GM15510 (cell line): ENCODE measurements around the gene EXOC3L4.

Source experiments
- POLR2A ChIP-seq: IDR thresholded peaks from 3 replicates; pipeline ENCODE4 v1.6.1; 2011; ENCODE audit warnings: borderline replicate concordance; ENCODE audit not compliant: insufficient read length; ENCODE audit errors: extremely low read depth

The EXOC3L4 gene

DNA sequence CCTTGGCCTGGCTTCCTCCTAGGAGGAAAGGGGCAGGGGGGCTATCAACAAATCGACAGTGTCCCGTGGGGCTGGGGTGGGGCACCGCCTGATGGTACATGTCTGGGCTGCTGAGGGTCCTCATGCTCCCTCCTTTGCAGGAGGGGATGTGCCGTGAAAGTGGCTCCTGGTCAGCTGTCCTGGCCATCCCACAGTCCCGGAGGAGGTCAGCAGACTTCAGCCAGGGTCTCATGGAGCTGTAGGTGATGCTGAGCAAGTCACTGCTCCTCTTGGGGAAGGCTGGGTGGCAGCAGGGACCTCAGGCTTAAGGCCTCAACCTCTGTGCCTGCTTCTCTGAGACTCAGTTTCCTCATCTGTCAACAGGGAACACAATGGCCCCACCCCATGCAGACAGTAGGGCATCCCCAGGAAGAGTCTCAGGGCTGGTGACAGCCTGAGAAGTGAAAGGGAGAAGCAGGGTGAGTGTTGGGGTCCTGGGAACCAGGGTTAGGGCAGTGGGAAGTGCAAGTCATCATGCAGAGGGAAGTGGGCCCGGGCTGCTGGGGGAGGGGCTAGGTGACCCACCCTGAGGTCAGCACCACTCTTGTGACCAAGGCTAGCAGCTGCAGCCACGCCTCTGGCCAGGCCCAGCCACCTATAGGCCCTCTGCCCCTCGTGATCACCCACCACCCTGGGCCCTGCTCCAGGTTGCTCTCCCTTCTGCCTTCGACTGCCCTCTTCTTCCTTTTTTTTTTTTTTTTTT is 24.3 kb downstream of the EXOC3L4 start:
- no peak for TF ChIP-seq POLR2A

DNA sequence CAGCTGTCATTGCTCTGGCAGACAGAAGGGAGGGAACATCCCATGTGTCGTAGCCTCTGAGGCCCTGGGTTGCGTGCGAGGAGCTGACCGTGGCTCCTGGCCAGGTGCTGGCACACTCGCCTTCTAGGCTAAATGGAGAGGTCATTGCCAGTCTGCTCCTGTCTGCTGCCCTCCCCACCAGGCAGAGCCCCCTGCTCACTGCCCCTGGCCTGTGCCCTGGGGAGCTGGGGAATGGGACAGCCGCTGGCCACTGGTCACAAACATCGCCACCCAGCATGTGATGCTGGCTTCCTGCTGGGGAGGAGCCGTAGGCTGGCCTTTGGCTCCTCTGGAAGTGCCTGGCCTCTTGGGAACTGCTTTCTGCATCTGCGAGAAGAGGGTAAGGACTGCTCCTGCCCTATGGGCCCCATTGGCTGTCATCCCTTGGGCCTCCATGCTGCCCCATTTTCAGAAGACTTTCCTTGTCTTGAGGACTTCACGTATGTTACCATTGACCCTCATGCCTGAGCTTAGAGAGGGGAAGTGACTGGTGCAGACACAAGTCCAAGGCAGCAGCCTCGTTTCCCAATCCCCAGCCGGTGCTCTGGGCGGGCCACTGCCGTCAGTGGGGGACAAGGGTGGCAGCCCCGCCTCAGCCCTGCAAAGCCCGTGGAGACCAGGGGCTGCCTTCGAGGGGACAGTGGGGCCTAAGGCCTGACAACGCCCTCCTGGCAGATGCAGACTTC is 26.8 kb downstream of the EXOC3L4 start:
- no peak for TF ChIP-seq POLR2A

DNA sequence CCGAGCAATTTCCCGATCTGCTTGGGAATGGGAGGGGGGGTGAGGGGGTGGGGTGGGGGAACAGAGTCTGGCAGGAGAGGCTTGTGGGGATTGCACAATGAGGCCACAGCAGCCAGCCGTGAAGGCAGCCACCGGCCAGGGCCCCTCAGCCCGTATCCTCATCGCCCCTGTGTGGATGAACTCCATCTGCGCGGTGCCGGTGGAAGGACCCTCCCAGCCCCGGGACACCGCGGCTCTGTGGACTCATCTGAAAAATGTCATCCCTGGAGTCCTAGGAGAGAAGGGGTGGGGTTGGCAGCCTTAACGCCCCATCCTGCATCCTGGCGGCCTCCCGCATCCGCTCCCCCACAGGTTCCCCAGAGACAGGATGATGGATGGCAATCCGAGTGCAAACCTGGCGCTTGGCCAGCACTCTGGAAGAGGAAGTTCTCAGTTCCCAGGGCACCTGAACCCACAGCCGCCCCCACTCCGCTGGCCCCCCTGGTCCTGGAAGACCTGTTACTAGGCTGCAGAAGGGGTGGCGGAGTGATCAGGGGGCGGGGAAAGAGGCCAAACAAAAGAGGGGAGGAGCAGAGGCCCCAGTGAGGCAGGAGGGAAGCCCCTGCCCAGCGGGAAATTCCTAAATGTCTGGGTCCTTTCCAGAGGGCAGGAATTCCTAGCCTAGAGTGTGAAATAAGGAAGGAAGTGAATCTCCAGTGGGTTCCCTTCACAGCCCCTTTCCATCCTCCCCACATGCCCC is 27.5 kb downstream of the EXOC3L4 start:
- no peak for TF ChIP-seq POLR2A

DNA sequence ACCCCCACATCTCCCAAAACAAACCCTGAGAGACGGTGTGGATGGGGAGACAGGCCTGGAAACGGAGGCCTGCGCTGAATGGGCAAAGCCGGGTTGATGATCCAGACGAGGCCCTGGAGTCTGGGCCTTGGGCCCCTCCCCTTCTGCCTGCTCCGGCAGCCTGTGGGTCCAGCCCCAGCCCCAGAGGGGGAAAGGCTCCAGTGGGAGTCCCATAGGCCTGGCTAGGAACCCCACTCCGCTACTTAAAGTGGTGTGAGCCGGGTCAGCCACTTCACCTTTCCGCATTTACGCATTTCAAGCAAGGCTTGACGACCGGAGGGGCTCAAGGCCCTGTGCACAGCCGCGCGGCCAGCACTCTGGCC is 28.0 kb downstream of the EXOC3L4 start:
- TF ChIP-seq POLR2A, result no peak

DNA sequence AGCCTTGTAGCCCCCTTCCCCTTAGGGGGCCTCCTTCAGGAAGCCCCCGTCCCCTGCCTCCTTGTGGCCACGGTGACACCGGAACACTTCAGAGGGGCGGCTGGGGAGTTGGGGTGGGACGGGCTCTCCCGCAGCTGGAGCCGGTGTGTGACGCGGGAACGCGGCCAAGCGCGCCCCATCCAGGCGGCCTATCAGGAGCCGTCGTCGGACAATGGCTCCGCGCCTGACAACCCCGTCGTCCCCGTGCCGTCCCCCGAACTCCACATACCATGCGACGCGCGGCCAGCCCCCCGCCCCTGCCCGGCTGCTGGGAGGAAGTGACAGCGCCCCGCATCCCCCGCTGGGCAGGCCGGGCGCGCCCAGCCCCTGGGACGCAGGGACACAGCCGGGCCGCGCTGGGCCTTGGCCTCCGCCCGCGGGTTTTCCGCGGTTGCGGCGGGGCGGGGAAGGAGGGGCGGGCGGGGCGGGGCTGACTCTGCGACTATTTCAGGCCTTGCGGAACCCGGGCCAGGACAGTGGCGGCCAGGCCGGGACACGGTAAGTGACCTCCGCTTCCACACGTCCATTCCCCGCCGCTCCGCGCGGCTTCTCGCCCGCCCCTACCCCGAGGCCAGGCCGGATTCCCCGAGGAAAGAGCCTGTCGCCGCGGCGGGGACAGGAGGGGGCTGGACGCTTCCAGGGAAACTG is 28.6 kb downstream of the EXOC3L4 start, which contains the start of gene TNFAIP2:
TSS of gene TNFAIP2 (plus strand) at position 515 of the 687 bp plus-strand sequence. CDS start 2,997 bp downstream, outside the sequence.
- peak; percentile 47 for TF ChIP-seq POLR2A

DNA sequence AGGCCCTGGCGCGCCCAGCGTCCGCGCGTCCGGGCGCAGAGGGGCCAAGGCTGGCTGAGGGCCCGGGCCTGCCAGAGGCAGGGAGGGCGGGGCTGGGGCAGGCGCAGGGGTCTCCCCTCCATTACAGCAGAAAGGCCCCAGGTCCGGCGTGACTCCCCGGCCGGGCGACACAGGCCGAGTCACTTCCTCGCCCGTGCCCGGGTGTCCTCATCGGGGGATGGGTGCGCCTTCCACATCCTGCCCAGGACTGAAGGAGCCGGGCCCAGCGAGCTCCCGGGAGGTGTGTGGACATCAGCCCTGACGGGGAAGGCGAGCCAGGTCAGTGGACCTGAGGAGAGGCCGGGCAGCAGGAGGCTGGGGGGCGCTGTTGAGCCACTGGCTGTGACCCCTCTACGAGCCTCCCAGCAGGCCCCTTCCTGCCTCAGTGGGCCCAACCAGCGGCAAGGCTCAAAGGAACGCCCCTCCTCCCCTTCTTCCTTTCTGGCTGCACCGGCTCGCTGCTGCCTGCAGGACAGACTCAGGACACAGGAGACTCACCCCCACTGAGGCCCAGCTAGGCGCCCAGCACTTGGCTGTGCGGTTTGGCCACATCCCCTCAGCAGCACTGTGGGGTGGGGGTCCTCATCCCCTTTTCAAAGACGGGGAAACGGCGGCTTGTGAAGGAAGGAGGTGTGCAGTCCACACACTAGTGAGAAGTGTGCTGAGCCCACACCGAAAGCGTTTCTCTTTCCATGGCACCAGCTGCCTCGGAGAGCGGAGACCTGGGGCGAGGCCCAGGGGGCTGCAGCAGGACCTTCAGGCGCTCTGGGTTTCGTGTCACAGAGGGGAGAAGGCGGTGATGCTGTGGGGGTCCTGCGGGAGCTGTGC is 29.3 kb downstream of the EXOC3L4 start:
- TF ChIP-seq POLR2A, result no peak

DNA sequence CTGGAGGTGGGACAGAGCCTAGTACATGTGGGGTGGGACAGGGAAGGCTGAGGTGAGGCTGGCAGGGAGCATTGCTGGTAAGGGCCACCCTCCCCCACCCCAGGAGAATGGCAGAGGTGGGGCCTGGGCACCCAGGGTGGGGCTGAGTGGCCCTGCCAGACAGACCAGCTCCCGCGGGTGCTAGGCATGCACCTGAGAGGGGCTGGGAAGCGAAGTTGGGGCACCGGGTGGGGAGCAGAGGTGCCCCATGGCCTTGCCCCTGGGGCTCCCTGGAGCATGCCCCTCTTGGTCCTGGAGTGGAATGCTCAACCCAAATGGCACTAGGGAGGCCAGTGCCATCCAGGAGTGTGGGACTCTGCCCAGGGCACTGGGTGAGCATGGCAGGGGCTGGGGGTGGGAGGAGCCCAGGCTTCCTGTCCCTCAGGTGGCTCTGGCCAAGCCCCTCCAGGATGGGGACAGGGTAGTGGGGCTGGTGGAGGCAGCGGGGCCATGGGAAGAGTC is 30.0 kb downstream of the EXOC3L4 start:
- TF ChIP-seq POLR2A, result no peak

DNA sequence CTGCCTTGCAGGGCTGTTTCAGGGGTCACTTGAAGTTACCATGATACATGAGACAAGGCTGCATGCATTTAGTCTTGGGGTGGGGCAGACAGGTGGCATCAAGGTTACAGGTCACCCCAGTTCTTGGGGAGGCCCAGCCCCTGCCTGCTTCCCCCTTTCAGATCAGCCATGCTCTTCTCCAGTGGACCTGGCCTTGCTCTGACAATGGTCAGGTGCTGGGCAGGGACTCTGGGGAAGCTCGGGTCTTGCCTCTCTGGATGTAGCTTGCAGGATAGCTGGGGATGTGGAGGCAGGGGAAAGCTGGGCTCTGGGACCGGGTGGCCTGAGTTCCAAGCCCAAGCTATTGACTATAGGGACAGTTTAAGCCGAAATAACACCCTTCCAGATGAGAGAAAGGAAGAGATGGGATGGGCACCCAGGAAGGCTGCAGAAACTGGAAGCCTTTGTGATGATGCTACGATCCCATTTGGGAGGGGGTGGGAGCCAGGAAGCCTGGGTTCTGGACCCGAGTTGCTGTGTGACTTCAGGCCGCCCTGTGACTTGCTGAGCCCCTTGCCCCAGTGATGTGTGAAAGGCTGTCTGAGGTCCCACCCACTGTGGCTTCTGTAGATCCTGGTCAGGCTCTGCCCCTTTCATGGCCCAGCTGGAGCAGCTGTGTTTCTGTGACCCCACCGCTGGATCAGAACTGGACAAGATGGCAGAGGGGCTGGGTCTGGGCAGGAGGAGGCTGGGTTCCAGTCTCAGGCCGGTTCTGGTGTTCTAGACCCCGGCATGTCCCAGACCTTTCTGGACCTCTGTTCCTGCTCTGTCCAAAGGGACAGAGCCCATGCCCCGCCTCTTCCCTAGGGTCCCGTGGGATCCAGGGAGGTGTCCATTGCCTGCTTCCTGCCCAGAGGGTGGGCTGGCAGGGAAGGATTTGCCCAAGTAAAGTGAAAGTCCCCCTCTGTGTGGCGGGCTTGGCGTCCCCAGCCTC is 30.9 kb downstream of the EXOC3L4 start:
- TF ChIP-seq POLR2A, result no peak

DNA sequence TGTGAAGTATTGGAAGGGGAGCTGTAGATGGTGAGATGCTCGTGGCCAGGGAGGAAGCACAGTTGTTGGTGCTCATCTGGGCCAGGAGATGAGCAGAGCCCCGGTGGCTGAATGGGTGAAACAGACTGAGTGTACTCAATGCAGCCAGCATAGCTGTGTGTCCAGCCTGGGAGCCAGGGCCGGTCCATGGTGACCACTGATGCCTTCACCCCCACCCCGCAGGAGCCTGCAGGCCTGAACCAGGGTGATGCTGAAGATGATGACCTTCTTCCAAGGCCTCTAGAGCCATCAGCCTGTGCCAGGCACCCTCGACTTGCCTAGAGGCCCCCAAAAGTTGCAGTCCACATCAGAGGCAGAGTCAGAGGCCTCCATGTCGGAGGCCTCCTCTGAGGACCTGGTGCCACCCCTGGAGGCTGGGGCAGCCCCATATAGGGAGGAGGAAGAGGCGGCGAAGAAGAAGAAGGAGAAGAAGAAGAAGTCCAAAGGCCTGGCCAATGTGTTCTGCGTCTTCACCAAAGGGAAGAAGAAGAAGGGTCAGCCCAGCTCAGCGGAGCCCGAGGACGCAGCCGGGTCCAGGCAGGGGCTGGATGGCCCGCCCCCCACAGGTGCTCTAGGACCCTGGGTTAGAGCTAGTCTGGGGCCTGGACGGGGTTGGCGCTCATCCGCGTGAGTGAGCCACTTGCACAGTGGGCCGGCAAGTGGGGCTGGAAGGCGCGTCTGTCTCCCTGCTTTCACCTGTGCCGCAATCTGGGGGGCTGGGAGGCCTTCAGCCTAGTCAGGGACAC is 31.8 kb downstream of the EXOC3L4 start:
- TF ChIP-seq POLR2A, result no peak

DNA sequence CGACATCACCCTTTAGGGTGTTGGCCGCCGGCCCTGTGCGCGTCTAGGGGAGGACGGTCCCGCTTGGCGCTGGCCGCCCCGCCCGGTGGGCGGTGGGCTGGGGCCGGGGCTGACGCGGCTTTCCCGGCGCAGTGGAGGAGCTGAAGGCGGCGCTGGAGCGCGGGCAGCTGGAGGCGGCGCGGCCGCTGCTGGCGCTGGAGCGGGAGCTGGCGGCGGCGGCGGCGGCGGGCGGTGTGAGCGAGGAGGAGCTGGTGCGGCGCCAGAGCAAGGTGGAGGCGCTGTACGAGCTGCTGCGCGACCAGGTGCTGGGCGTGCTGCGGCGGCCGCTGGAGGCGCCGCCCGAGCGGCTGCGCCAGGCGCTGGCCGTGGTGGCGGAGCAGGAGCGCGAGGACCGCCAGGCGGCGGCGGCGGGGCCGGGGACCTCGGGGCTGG is 32.4 kb downstream of the EXOC3L4 start:
- TF ChIP-seq POLR2A, result no peak

DNA sequence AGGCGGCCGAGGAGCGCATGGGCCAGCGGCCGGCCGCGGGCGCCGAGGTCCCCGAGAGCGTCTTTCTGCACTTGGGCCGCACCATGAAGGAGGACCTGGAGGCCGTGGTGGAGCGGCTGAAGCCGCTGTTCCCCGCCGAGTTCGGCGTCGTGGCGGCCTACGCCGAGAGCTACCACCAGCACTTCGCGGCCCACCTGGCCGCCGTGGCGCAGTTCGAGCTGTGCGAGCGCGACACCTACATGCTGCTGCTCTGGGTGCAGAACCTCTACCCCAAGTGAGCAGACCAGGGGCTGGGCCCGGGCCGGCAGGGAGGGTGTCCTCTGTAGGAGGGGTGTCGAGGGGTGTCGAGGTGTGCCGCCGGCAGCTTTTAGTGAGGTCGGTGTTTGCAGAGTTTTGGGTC is 32.8 kb downstream of the EXOC3L4 start:
- no peak for TF ChIP-seq POLR2A
